Tibial nerve (tissue), 4 donors: ENCODE measurements around the gene SMIM24. TPM values are rescaled to one million over a fixed set of nuclear protein-coding genes. Genes with fewer than 3 reads are reported as not detected.
A peak's percentile ranks its signal among the peaks of the same experiment; 100 is the strongest.

Experiments used
- DNase-seq, 2 donors: peaks; one replicate each; pipeline ENCODE4 v3.0.0-alpha.2; 2019; ENCODE audit warnings: low spot score in 2 of 2
- H3K27ac ChIP-seq, 4 donors: fragments of 200-600 bp; sonication (generic) in 3 of 4; one replicate each; pipeline ENCODE4 v1.5.1; 2017 to 2019; ENCODE audit warnings: mild to moderate bottlenecking in 1 of 4
- H3K27me3 ChIP-seq, 2 donors: fragments of 200-600 bp; sonication (generic) in 1 of 2; one replicate each; pipeline versions ENCODE4 v1.5.1 to v1.6.0; 2017 to 2019
- H3K36me3 ChIP-seq, 3 donors: fragments of 200-600 bp; sonication (generic); one replicate each; pipeline ENCODE4 v1.5.1; 2018 to 2019
- H3K4me1 ChIP-seq, 4 donors: fragments of 200-600 bp; sonication (generic) in 3 of 4; one replicate each; pipeline ENCODE4 v1.5.1; 2017 to 2019
- H3K4me3 ChIP-seq, 4 donors: fragments of 200-600 bp; sonication (generic) in 3 of 4; one replicate each; pipeline ENCODE4 v1.5.1; 2017 to 2019; ENCODE audit warnings: mild to moderate bottlenecking in 1 of 4, moderate library complexity in 1 of 4
- H3K9me3 ChIP-seq, 4 donors: fragments of 200-600 bp; sonication (generic) in 3 of 4; one replicate each; pipeline ENCODE4 v1.5.1; 2017 to 2019
- CTCF ChIP-seq, 5 experiments: fragments of 200-600 bp in 3 of 5; fragments of 450-650 bp in 2 of 5; sonication (generic) in 3 of 5; IDR thresholded peaks; one replicate each; pipeline ENCODE4 v1.5.1; 2016 to 2019; ENCODE audit warnings: antibody characterized with exemption in 5 of 5, mild to moderate bottlenecking in 3 of 5, moderate library complexity in 2 of 5
- EP300 ChIP-seq, 2 donors: sonication (generic); formaldehyde crosslinking; IDR thresholded peaks; one replicate each; pipeline ENCODE4 v1.6.1; 2017; ENCODE audit warnings: antibody characterized with exemption in 2 of 2, mild to moderate bottlenecking in 1 of 2
- POLR2A ChIP-seq, 2 donors: fragments of 450-650 bp; IDR thresholded peaks; one replicate each; pipeline ENCODE4 v1.6.1; 2017; ENCODE audit warnings: antibody characterized with exemption in 2 of 2, mild to moderate bottlenecking in 2 of 2, moderate library complexity in 2 of 2
- WGBS, 2 donors: methylation state at CpG; one replicate each; pipeline ENCODE4 v1.1.5; 2018; 5-methylcytosine and 5-hydroxymethylcytosine counted together
- total RNA-seq, 4 donors: library from RNA; depleted of rRNA; stranded (reverse); fragments of >200 nt; gene quantifications; one replicate each; pipeline ENCODE4 v1.1.0, GENCODE V29; 2016

SMIM24 gene
- total RNA-seq, 4 donors from 2014 or later = not detected

- Histone ChIP-seq H3K4me3 (no peak overlapping the region), H3K4me1 (no peaks in the 10 kb centered on the region), H3K9me3 (no peaks in the 10 kb centered on the region), H3K36me3 (peaks cover 0 to 77% (median 7%) of the 10 kb centered on the region in 3 donors), H3K27me3 (no peaks in the 10 kb centered on the region), H3K27ac (no peak overlapping the region)
- DNase-seq = no peak
- TF ChIP-seq CTCF (IDR thresholded peaks at IDR 0.05) (no peak), EP300 (IDR thresholded peaks at IDR 0.05) (no peak), POLR2A (IDR thresholded peaks at IDR 0.05) (no peak)
- 92 to 95% methylated on average over 33 to 37 of the region's 55 CpGs for WGBS, 2 donors
Measured at GRCh38 chr19:3491396-3492119, 11.2 kb upstream of the SMIM24 start.

- Histone ChIP-seq H3K4me3 (no peak within 1 kb of the TSS), H3K27me3 (peaks cover 0 to 72% of the 10 kb centered on the region in 2 donors)
Measured at GRCh38 chr19:3483226-3483628, 2.9 kb upstream of the SMIM24 start, which contains the start of gene SMIM44. SMIM44 (minus strand) TSS chr19:3483441; CDS start chr19:3483403, 38 bp downstream.

GRCh38 chr19:3482507-3483225, 2.3 kb upstream of the SMIM24 start:
- TF ChIP-seq EP300 (IDR thresholded peaks at IDR 0.05) (no peak), POLR2A (IDR thresholded peaks at IDR 0.05) (no peak), CTCF (IDR thresholded peaks at IDR 0.05) (no peak)
- peaks cover 0 to 72% of the 10 kb centered on the region in 2 donors for H3K27me3 ChIP-seq

More at GRCh38 chr19:3483226-3483628, 2.9 kb upstream of the SMIM24 start, which contains the start of gene SMIM44:
- WGBS, 2 donors = 50 to 52% methylated on average over 20 to 28 of the region's 33 CpGs
- Histone ChIP-seq H3K4me1 (peaks cover 0 to 3% (median 0%) of the 10 kb centered on the region in 4 donors), H3K36me3 (no peaks in the 10 kb centered on the region), H3K27ac (peak within 1 kb of the TSS in 1 of 4 donors; percentile 68), H3K9me3 (no peaks in the 10 kb centered on the region)
- TF ChIP-seq POLR2A (IDR thresholded peaks at IDR 0.05) (no peak), EP300 (IDR thresholded peaks at IDR 0.05) (no peak), CTCF (IDR thresholded peaks at IDR 0.05) (no peak)
- DNase-seq = no peak

GRCh38 chr19:3481241-3482090, 1.1 kb upstream of the SMIM24 start:
- no peak for DNase-seq
- 51% methylated on average over 17 to 29 of the region's 38 CpGs for WGBS, 2 donors
- no peaks in the 10 kb centered on the region for H3K36me3 ChIP-seq
- H3K4me1 ChIP-seq = peaks cover 0 to 3% (median 0%) of the 10 kb centered on the region in 4 donors
- no peaks in the 10 kb centered on the region for H3K9me3 ChIP-seq
- no peak overlapping the region for H3K4me3 ChIP-seq
- H3K27me3 ChIP-seq = peaks cover 0 to 72% of the 10 kb centered on the region in 2 donors
- TF ChIP-seq EP300 (IDR thresholded peaks at IDR 0.05) (no peak), POLR2A (IDR thresholded peaks at IDR 0.05) (no peak)
- peak overlapping the region in 1 of 4 donors; percentile 12 for H3K27ac ChIP-seq

More at GRCh38 chr19:3482507-3483225, 2.3 kb upstream of the SMIM24 start:
- peak overlapping the region in 1 of 4 donors; percentile 68 for H3K27ac ChIP-seq
- H3K4me1 ChIP-seq = peaks cover 0 to 3% (median 0%) of the 10 kb centered on the region in 4 donors
- no peaks in the 10 kb centered on the region for H3K36me3 ChIP-seq
- no peak overlapping the region for H3K4me3 ChIP-seq
- no peak for DNase-seq
- WGBS, 2 donors = 55 to 63% methylated on average over 29 to 30 of the region's 49 CpGs
- H3K9me3 ChIP-seq = no peaks in the 10 kb centered on the region

- Histone ChIP-seq H3K27me3 (peaks cover 0 to 64% of the 10 kb centered on the region in 2 donors), H3K36me3 (no peaks in the 10 kb centered on the region), H3K27ac (peak overlapping the region in 1 of 4 donors; percentile 64), H3K4me1 (peaks cover 0 to 3% (median 0%) of the 10 kb centered on the region in 4 donors), H3K4me3 (no peak overlapping the region), H3K9me3 (no peaks in the 10 kb centered on the region)
- DNase-seq = no peak
- 54 to 59% methylated on average over 9 of the region's 9 CpGs for WGBS, 2 donors
- no peak for TF ChIP-seq POLR2A (IDR thresholded peaks at IDR 0.05)
Measured at GRCh38 chr19:3479834-3480215, 500 bp downstream of the SMIM24 start.
